PC-3 (cell line): Measurements from ENCODE around the gene TOM1L2. TPM values are rescaled to one million over a fixed set of nuclear protein-coding genes. Genes with fewer than 3 reads are reported as not detected.

Experiments
- ATAC-seq: fragments of 200-7000 bp; cut with Tn5 transposase; 2 replicates; pipeline ENCODE4 v1.9.1; 2020; ENCODE audit warnings: mild to moderate bottlenecking, moderate library complexity
- BruUV-seq: library from RNA; stranded (reverse); fragments of 400-500 nt; replicated peaks from 2 replicates; lab custom pipeline; 2021; lab: Mats Ljungman, UMichigan
- CTCF ChIA-PET: fragments of 300-600 bp; sonication (Branson Sonifier 250); formaldehyde crosslinking; loops from one replicate; lab custom pipeline; 2022; ENCODE audit warnings: antibody characterized with exemption; lab: Charles Lee
- POLR2A ChIA-PET: fragments of 300-600 bp; sonication (Branson Sonifier 250); formaldehyde crosslinking; loops from one replicate; lab custom pipeline; 2022; ENCODE audit warnings: antibody characterized with exemption; ENCODE audit not compliant: unreplicated experiment; lab: Charles Lee
- DNase-seq: peaks from one replicate; pipeline ENCODE4 v3.0.0-alpha.2; 2015
- H2AFZ ChIP-seq: fragments of 300-600 bp; sonication (generic); 2 replicates; pipeline ENCODE4 v1.6.0; 2016; ENCODE audit warnings: antibody characterized with exemption, low read length
- H3F3A ChIP-seq: fragments of 300-600 bp; sonication (generic); one replicate; pipeline ENCODE4 v1.6.0; 2017; ENCODE audit warnings: antibody characterized with exemption, low read length, control low read depth, mild to moderate bottlenecking; ENCODE audit not compliant: unreplicated experiment
- H3K27ac ChIP-seq: fragments of 300-600 bp; sonication (generic); 2 replicates; pipeline ENCODE4 v1.5.1; 2016; ENCODE audit warnings: mild to moderate bottlenecking, low read length
- H3K27me3 ChIP-seq: fragments of 300-600 bp; sonication (generic); 2 replicates; pipeline ENCODE4 v1.6.1; 2016; ENCODE audit warnings: low read length, mixed read lengths
- H3K36me3 ChIP-seq: fragments of 300-600 bp; sonication (generic); 2 replicates; pipeline ENCODE4 v1.6.1; 2016; ENCODE audit warnings: low read depth, mixed run types, low read length, mixed read lengths
- H3K4me1 ChIP-seq: fragments of 300-600 bp; sonication (generic); 2 replicates; pipeline ENCODE4 v1.5.1; 2016; ENCODE audit warnings: low read length; ENCODE audit not compliant: insufficient read depth
- H3K4me2 ChIP-seq: fragments of 300-600 bp; sonication (generic); 2 replicates; pipeline ENCODE4 v1.6.0; 2016; ENCODE audit warnings: low read length
- H3K4me3 ChIP-seq: fragments of 300-600 bp; sonication (generic); 2 replicates; pipeline ENCODE4 v1.5.1; 2016; ENCODE audit warnings: mild to moderate bottlenecking, low read length, mixed read lengths
- H3K79me2 ChIP-seq: fragments of 300-600 bp; sonication (generic); 2 replicates; pipeline ENCODE4 v1.6.1; 2017; ENCODE audit warnings: low read length, mixed read lengths
- H3K9ac ChIP-seq: fragments of 300-600 bp; sonication (generic); 2 replicates; pipeline ENCODE4 v1.6.0; 2016; ENCODE audit warnings: mild to moderate bottlenecking, low read length
- H3K9me2 ChIP-seq: fragments of 300-600 bp; sonication (generic); replicated peaks from 2 replicates; pipeline ENCODE4 v1.6.1; 2016; ENCODE audit warnings: mixed run types, low read length, mixed read lengths
- H3K9me3 ChIP-seq: fragments of 300-600 bp; sonication (generic); 2 replicates; pipeline ENCODE4 v1.6.1; 2016; ENCODE audit warnings: low read length, mixed read lengths
- H4K20me1 ChIP-seq: fragments of 300-600 bp; sonication (generic); 2 replicates; pipeline ENCODE4 v1.6.1; 2016; ENCODE audit warnings: low read length, mixed read lengths
- CTCF ChIP-seq: fragments of 300-600 bp; sonication (generic); conservative IDR thresholded peaks from 2 replicates; pipeline ENCODE4 v1.5.1; 2017; ENCODE audit warnings: antibody characterized with exemption, low read depth, mild to moderate bottlenecking, low read length
- EZH2 ChIP-seq: fragments of 300-600 bp; sonication (generic); IDR thresholded peaks from one replicate; pipeline ENCODE4 v1.6.1; 2017; ENCODE audit warnings: antibody characterized with exemption, mild to moderate bottlenecking, low read length; ENCODE audit not compliant: unreplicated experiment
- EZH2phosphoT487 ChIP-seq: fragments of 300-600 bp; sonication (generic); IDR thresholded peaks from 2 replicates; pipeline ENCODE4 v1.6.1; 2018; ENCODE audit warnings: mild to moderate bottlenecking, antibody characterized with exemption, low read length, borderline replicate concordance
- intact Hi-C: fragments of 100-400 bp; cut with micrococcal nuclease; formaldehyde crosslinking; loops from 2 replicates; pipeline ENCODE4 v1.9.0; 2023
- total RNA-seq: library from RNA; depleted of rRNA; stranded (reverse); fragments of >200 nt; gene quantifications from 2 replicates; pipeline ENCODE4 v1.2.3, GENCODE V29; 2014

The TOM1L2 gene
- total RNA-seq, 1 experiment from 2014 or later: 53.3 TPM

DNA sequence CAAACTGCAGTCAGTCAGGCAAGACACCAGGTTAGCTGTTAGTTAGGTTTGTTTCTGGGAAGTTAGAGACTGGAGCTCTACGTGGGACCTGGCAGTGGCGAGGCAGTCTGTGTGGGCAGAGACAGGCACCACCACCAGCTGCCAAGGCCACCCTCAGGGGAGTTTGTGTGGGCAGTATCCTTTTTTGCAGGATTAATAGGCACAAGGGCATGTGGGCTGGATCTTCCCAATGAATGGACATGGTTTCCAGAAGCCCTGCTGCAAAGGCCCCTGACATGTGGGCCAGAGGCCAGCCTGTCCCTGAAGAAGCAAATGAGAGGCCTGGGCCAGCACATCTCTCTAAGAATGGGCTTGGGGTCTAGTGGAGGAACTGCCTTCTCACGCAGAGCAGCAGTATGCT lies 116.2 kb downstream of the TOM1L2 start:
- H3K9ac ChIP-seq: no peak overlapping the region
- H3K79me2 ChIP-seq: no peaks in the 10 kb centered on the region
- no peak overlapping the region for H2AFZ ChIP-seq
- no peak for ATAC-seq
- no peak overlapping the region for H3K27ac ChIP-seq
- ChIA-PET CTCF (no interaction called here), POLR2A (no interaction called here)
- H3K9me3 ChIP-seq: no peaks in the 10 kb centered on the region
- intact Hi-C loops: no loop called here
- H3F3A ChIP-seq: no peaks in the 10 kb centered on the region
- H3K36me3 ChIP-seq: no peaks in the 10 kb centered on the region
- no peak for DNase-seq
- no peaks in the 10 kb centered on the region for H3K27me3 ChIP-seq
- no peak overlapping the region for H3K4me3 ChIP-seq
- TF ChIP-seq EZH2 (no peak), EZH2phosphoT487 (no peak), CTCF (no peak)
- no peaks in the 10 kb centered on the region for H4K20me1 ChIP-seq
- no peak overlapping the region for H3K4me2 ChIP-seq
- no TSS peak for BruUV-seq
- no peaks in the 10 kb centered on the region for H3K9me2 ChIP-seq
- H3K4me1 ChIP-seq: peaks cover 24% of the 10 kb centered on the region

GRCh38 chr17:17853811-17854447 lies 118.3 kb downstream of the TOM1L2 start:
- Histone ChIP-seq H3K9me3 (no peaks in the 10 kb centered on the region), H4K20me1 (no peaks in the 10 kb centered on the region), H3K79me2 (no peaks in the 10 kb centered on the region), H3K4me2 (0 out of 2 replicates have a peak overlapping the region, but pooled peaks have one; percentile 20), H2AFZ (no peak overlapping the region), H3K9ac (no peak overlapping the region), H3K4me3 (no peak overlapping the region), H3K36me3 (no peaks in the 10 kb centered on the region; the same call in 1 of the 2 replicates), H3K27ac (peak overlapping the region; percentile 40), H3F3A (no peaks in the 10 kb centered on the region), H3K27me3 (no peaks in the 10 kb centered on the region), H3K4me1 (peaks cover 24% of the 10 kb centered on the region), H3K9me2 (no peaks in the 10 kb centered on the region)
- no peak for TF ChIP-seq EZH2
- TF ChIP-seq CTCF: no peak
- no peak for TF ChIP-seq EZH2phosphoT487
- ATAC-seq (no peak; the same call in 1 of the 2 replicates), DNase-seq (peak; percentile 67)
- intact Hi-C loops: no loop called here
- ChIA-PET CTCF (interaction anchor here (0.6 to 0.7 kb wide), 2 partner anchors 9 to 218 kb away, joined by 3 to 4 read pairs; no protein-coding TSS in a partner anchor), POLR2A (no interaction called here)
- BruUV-seq: no TSS peak

DNA sequence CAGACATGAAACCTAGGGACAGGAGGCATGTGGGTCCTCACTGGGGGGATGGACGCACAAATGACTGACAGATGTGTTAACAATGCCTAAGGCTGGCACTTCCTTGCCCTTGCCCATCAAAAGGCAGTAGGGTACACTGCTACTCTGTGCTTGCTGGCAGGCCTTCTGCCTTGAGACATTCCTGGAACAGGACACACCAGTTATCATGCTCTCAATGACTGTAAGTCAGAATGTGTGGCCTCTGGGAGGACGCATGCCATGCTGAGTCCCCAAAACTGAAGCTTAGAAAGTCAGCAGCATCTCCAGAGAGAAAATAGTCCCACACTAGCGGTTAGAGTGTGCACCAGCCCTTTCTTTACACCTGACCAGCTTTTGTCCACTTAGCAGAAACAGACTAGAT lies 119.3 kb downstream of the TOM1L2 start:
- no peaks in the 10 kb centered on the region; the same call in 1 of the 2 replicates for H3K36me3 ChIP-seq
- no peak for TF ChIP-seq CTCF
- no peak for TF ChIP-seq EZH2phosphoT487
- no peak for TF ChIP-seq EZH2
- intact Hi-C loops: no loop called here
- H3K9ac ChIP-seq: no peak overlapping the region
- ATAC-seq (no peak), DNase-seq (no peak)
- no TSS peak for BruUV-seq
- POLR2A ChIA-PET: no interaction called here
- no peaks in the 10 kb centered on the region for H3F3A ChIP-seq
- CTCF ChIA-PET: no interaction called here
- no peaks in the 10 kb centered on the region for H3K79me2 ChIP-seq
- no peak overlapping the region for H2AFZ ChIP-seq
- H3K9me3 ChIP-seq: no peaks in the 10 kb centered on the region
- H3K9me2 ChIP-seq: no peaks in the 10 kb centered on the region
- peaks cover 24% of the 10 kb centered on the region for H3K4me1 ChIP-seq
- no peak overlapping the region for H3K4me2 ChIP-seq
- no peak overlapping the region for H3K4me3 ChIP-seq
- H4K20me1 ChIP-seq: no peaks in the 10 kb centered on the region
- no peak overlapping the region for H3K27ac ChIP-seq
- no peaks in the 10 kb centered on the region for H3K27me3 ChIP-seq
